ENCODE data around the gene BMPR1A.

The BMPR1A gene

DNA sequence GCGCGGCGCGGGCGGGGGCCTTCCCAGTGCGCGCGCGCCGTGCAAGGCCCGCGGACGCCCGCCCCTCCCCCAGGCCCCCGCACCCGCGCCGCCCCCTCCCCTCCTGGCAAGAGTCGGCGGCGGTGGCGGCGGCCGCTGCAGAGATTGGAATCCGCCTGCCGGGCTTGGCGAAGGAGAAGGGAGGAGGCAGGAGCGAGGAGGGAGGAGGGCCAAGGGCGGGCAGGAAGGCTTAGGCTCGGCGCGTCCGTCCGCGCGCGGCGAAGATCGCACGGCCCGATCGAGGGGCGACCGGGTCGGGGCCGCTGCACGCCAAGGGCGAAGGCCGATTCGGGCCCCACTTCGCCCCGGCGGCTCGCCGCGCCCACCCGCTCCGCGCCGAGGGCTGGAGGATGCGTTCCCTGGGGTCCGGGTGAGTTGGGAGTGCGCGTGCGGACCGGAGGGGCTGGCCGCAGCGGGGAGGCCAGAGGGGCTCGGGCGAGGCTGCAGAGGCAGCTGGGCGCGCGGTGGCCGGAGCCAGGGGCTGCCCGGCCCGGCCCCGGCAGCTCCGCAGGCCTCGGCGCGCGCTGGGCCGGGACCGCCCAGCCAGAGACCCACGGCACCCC, at the start of gene BMPR1A:
Gene BMPR1A, plus strand, starts transcription at position 109 of the 602 bp plus-strand sequence. CDS start 119,400 bp downstream, outside the sequence.
- no peak for DNase-seq

DNA sequence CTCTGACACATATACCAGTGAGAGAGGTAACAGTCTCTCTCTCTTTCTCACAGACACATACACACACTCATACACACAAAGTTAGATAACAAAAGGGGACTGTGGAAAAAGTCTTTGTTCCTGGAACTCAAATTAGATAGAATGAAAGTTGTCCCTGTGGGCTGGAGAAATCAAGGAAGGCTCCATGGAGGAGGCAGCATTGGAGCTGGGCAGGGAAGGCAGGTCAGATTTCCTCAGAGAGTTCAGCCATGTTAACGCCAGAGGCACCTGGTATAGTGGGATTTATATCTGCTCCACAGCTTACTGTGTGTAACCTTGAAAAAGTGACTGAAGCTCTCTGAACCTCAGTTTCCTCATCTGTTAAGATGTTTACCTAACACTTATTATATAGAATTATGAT, 49.4 kb upstream of the BMPR1A start:
- no peak for DNase-seq

DNA sequence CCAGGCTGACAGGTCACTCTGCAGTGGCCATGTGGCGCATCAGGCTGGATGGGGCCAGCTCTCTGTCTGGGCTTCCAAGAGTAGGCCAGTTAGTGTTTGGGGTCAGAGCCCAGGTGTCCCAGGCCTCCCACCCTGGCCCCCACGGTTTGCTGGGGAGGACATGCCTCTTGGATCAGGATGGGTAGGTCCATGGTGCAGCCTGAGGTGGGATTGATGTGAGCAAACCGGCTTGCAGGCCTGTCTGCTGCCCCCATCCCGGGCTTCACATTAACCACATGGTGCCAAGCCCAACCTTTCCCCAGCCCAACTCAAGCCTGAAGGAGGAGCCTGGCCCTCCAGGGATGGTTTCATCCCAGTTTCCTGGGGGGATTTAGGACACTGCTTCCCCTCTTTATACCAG, 48.9 kb upstream of the BMPR1A start:
- no peak for DNase-seq

- DNase-seq: no peak
Observed at GRCh38 chr10:86708068-86708782, 48.2 kb upstream of the BMPR1A start.

- no peak for DNase-seq
Observed at GRCh38 chr10:86708783-86709380, 47.5 kb upstream of the BMPR1A start.

GRCh38 chr10:86709396-86710185, 46.8 kb upstream of the BMPR1A start:
- DNase-seq: no peak

DNA sequence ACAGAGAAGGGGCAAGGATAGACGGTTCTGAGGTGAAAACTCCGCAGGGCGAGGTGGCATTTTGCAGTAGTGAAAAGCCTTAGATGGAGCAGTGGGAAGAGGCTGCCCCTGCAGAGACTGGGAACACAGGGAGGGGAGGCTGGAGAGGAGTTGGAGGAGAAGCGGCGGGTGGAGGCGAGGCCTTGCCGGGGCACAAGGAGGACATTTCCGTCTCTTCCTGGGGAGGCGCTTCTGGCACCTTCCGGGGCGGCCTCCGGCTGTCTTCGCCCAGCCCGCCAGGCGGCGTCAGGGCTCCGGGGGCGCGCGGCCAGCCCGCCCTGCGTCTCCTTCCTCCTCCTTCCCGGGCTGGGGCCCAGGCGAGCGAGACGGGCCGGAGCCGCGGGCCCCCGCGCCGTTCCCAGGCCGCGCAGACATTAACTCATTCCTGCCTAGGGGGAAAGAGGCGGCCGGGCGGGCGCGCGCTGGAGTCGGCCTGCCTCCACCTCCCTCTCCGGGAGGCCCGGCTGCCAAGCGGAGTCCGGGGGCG, 45.4 kb upstream of the BMPR1A start:
- DNase-seq: peak; percentile 87

DNA sequence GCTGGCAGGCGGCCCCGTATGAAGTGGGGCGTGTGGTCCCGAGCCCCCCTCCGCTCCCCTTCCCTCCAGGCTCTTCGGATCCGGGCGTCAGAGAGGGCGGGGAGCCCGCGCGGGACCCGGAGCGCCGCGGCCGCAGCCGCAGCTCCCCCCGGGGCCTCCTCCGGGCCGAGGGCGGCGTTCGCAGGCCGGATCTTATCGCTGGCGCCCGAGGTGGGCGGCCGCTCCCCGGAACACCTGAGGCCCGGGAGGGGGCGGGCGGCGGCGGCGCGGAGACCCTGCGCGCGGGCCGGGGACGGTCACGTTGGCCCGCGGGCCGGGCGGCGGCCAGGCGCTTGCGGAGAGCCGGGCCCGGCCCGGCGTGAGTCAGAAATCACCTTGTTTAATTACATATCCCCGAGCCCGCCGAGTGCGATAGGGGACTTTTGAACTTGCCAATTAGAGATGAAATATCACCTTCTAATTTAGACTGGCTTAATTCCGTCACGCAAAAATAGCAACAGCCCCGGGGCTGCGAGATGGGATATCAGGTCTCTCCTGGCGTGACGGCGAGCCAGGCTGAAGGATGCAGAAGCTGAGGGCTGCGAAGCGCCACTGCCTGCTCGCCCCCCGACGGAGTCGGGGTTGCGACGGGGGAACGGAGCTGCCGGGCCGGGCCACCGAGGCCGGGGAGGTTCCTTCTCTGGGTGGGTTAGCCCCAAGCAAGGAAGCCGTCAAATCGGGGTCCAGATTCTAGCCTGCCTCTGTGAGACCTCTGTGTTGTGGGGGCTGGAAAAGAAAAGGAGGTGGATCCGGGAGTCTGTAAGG, 44.7 kb upstream of the BMPR1A start:
- peak; percentile 68 for DNase-seq

GRCh38 chr10:86712317-86712707, 44.1 kb upstream of the BMPR1A start:
- no peak for DNase-seq

GRCh38 chr10:86715156-86715795, 41.1 kb upstream of the BMPR1A start:
- DNase-seq: no peak

DNA sequence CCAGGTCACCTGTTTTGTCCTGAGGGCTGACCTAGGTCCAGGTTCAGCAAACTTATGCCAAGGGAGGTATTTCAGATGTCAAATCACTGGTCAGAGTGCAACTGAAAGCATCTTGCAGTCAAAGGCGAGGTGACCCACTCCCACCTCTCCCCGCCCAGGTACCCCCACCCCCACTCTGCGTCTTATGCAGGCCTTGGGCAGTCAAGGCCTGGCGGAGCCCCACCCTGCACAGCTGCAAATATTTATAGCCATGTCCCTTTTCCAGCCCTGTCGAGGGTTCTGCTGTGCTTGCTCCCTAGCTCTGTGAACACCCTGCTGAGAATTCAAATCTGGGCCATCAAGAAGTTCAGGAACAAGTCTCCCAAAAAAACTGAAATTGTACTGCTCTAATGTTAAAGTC, 40.6 kb upstream of the BMPR1A start:
- DNase-seq: no peak

- DNase-seq: no peak
Observed at GRCh38 chr10:86716466-86716865, 40.0 kb upstream of the BMPR1A start.

DNA sequence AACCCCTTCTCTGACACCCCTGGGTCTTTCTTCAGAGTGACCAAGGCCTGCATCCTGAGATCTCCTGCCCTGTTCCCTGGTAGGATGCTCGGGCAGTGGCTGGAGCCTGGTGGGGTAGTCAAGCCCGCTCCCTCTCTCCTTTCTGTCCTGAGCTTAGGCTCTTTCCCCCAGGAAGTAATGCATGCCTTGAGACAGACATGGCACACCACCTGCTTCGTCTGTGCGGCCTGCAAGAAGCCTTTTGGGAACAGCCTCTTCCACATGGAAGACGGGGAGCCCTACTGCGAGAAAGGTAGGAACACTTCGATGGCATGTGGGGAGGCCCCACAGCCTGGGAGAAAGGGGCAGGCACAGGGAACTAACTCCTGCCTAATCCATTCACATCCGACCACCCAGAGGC, 37.9 kb upstream of the BMPR1A start:
- DNase-seq: no peak

DNA sequence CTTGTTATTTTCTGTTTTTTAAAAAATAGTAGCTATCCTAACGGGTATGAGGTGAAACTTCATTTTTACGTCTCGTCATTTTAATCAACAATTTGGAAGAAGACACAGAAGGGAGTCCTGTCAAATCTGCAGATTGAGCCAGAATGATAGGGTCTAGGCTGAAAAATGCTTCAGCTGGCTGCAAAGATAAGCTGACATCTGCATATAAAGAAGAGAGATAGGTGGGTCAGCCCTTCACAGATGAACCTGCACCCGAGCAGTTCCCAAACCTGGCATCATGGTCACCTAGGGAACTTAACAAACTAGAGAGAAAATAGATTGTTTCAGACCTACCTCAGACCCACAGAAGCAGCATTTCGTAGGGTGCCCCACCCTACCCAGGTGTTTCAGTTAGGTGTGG, 35.2 kb upstream of the BMPR1A start:
- DNase-seq: no peak

GRCh38 chr10:86723009-86723408, 33.4 kb upstream of the BMPR1A start:
- no peak for DNase-seq

DNA sequence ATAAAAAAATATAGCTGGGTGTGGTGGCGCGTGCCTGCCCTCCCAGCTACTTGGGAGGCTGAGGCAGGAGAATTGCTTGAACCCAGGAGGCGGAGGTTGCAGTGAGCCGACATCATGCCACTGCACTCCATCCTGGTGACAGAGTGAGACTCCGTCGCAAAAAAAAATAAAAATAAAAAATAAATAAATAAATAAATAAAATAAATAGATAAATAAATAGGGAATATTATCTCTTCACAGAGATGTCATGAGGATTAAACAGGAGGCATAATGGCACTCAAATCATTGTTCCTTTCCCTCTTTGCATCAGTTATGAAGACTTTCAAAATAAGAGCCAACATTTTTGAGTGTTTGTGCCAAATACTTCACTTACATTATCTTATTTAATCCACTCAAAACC, 32.0 kb upstream of the BMPR1A start:
- no peak for DNase-seq

- DNase-seq: no peak
Observed at GRCh38 chr10:86725980-86726676, 30.3 kb upstream of the BMPR1A start.

- no peak for DNase-seq
Observed at GRCh38 chr10:86726677-86726999, 29.8 kb upstream of the BMPR1A start.

GRCh38 chr10:86727470-86727869, 28.9 kb upstream of the BMPR1A start:
- no peak for DNase-seq

DNA sequence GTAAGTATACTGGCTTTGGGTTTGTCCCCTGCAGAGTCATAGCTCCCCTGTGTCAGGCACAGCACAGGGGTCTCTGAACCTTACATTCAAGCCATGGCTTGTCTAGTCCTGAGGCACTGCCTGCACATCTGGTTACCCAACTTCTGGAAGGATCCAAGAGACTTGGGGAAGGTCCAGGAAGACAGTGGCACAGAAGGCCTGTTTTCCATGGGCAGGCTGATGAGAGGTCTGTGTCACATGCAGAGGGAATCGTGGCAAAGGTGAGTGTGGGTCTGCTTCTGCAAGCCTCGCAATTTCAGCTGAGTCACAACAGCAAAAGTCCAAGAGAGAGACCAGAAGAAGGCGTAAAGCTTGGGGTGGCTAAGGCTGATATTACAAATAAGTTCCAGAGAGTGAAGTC, 28.4 kb upstream of the BMPR1A start:
- no peak for DNase-seq

GRCh38 chr10:86729677-86730076, 26.7 kb upstream of the BMPR1A start:
- no peak for DNase-seq

- no peak for DNase-seq
Observed at GRCh38 chr10:86730227-86730626, 26.2 kb upstream of the BMPR1A start.

Measured in stimulated activated CD4-positive, alpha-beta T cell treated with anti-CD3 and anti-CD28 coated beads, Interleukin-15, amount 100 ng/mL, for 24 hours (primary cell).